SIG-M5 (cell line): ENCODE measurements around the gene CACNG7.

Experiments used
- DNase-seq: peaks from one replicate; lab custom pipeline; 2025; lab: John Stamatoyannopoulos, UW

CACNG7 gene

DNA sequence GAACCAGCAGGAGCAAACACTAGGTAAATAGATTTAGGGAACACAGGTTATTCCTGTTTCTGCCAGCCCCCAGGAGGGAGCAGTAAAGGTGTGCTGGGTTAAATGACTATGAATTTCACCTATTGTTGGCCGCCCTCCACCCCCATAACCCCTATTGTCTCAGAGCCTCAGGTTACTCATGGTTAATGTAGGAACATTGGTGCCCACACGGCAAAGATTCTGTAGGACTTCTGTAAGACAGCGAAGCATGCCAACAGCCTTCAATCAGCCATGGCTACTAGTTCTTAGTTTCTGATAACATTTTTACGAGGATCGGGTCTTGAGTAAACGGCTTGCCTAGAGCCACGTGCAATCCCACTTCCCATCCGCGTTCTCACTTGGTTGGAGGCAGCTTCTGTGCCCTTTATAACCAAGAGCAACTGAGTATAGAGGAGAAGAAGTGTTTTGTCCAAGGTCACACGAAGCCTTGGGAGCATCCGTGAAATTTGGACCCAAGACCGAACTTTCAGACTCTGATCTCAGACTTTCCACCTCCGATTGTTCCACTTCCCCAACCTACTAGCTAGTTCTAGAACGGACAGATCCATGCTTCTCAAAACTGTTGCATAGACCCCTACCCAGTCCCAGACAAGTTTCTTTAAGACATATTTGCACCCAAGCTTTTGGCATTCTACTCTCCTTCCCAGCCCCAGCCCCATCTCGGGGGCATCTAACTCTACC is 48.5 kb downstream of the CACNG7 start:
- DNase-seq = no peak

DNA sequence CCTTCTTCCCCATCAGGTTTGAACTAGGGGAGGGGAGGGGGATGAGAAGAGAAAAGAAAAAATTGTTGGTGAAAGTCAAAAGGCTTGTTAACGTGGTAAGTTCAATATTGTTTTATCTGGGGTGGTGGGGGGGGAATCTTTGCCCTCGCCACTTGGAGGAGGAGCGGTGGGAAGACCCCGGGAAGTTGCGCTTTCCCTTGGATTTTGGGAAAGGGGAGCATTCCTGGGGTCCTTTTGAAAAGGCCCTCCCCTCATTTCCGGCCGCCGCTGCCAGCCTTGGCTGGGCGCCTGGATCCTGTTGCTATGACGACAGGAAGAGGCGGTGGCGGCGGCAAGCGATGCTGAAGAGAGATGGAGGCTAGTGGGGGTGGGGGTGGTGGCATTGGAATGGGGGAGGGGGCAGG is 49.1 kb downstream of the CACNG7 start:
- no peak for DNase-seq

DNA sequence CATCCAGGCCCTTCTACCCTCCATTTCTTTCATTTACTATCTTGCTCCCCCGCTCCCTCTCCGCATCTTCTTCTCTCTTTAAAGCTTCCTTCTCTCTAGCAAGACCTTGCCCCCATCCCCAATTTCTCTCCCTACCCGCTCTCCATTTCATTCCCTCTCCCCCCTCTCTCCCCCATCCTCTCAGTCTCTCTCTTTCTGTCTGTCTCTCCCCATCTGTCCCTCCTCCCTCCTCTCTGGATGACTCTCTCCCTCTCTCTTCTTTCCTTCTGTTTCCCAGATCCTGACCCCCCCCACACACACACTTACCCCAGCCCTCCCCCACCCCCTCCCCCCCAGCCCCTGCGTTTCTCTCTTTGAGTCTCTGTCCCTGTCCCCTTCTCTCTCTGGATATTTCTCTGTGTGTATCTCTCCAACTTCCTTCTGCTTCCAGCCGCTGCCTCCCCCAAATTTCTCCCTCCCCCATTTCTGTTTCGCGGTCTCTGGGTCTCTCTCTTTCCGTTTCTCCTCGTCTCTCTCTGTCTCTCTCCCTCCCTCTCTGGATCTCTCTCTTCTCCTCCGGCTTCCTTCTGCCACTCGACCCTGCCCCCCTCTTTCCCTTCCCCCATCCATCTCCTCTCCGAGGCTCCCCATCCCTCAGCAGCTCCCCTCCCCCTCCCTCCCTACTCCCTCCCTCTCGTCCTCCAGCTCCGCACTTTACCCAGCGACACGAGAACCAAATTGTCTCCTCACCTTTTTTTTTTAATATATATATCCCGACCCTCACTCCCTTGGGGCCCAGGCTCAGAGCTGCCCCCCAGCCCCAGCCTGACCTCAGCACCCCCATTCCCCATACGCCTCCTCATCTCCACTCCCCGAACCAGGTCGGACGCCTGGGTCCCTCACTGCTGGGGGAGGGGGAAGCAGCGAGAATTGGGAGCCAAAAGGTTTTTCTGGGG is 50.0 kb downstream of the CACNG7 start:
- no peak for DNase-seq

DNA sequence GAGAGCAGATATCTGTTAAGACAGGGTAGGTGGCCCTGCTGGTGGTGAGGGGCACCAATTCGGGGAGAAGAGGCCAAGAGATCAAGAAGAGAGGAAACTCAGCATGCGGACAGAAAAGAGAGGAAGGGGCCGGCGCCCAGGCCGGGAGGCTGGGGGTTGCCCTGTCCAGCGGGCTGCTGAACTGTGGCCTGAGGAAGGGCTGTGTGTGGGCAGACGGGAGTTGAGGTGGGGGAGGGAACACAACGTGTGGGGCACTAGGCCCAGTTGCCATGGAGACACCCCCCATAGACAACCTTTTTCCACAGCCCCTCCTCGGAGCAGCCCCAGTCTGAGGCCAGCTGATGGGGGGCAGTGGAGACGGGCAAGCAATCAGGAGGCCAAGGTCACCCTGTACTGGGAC is 51.1 kb downstream of the CACNG7 start:
- DNase-seq = no peak

DNA sequence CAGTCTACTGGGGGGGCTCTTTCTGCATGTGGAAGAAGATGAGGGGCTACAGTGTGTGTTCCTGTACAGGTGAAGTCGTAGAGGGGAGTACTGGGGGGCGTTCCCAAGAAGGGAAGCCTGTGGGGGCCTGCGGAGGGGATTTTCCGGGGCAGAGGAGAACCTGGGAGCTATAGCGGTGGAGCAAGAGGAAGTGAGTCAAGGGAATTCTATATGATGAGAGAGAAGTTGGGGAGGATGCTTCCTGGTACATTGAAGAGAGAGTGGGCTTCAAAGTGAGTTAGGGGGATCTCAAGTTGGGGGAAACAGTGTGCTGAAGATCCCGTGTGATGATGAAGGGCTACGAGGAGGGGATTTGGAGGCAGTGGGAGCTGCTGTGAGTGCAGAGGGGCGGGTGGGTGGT is 51.8 kb downstream of the CACNG7 start:
- DNase-seq = no peak

DNA sequence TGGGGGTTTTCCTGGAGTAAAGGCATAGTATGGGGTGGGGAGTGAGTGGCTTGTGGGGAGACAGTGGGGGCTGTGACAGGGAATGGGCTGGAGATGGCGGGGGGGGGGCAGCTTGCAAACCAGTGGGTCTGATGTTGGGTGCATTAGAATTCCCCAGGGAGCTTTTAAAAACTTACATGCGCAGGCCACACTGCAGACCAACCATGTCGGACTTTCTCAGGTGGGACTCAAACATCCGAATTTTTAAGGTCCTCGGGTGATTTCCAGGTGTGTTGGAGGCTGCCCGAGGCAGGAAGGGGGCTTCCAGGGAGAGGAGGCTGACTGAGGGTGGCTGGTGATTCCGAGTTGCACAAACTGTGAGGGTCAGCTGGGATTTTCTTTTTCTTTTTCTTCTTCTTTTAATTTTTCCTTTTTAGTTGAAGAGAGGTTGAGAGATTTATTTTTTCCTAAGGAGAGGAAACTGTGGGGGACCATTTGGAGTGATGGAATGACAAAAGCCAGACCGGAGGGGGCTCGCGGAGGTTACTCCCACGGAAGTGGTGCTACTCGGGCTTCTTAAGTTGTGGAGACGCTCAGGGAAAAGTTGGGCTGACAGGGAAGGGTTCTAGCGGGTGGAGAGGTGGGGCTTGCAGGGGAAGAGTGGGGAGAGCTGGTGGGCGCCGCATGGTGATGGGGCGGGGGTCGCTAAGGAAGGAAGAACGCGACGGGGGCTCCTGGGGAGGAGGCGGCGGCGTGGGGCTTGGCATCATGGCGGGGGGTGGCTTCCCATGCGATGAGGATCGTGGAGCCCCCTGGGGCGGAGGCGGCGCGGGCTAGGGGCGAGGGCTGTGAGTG is 52.7 kb downstream of the CACNG7 start:
- no peak for DNase-seq

DNA sequence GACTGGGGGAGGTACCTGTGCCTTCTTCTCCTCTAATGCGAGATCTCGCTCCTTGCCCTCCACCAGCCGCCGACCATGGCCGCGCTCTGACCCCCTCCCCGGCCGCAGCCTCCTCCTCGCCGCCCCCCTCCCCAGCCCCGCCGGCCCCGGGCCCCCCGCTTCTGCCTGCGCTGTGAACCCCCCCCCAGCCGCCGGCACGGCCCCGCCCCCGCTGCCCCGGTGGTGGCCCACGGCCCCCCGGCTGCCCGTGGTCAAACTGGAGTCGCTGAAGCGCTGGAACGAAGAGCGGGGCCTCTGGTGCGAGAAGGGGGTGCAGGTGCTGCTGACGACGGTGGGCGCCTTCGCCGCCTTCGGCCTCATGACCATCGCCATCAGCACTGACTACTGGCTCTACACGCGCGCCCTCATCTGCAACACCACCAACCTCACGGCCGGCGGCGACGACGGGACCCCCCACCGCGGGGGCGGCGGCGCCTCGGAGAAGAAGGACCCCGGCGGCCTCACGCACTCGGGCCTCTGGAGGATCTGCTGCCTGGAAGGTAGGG is 53.9 kb downstream of the CACNG7 start, which contains the start of gene CACNG8:
Gene CACNG8 (plus strand): TSS at position 51 of the 545 bp plus-strand sequence.
- DNase-seq = no peak

DNA sequence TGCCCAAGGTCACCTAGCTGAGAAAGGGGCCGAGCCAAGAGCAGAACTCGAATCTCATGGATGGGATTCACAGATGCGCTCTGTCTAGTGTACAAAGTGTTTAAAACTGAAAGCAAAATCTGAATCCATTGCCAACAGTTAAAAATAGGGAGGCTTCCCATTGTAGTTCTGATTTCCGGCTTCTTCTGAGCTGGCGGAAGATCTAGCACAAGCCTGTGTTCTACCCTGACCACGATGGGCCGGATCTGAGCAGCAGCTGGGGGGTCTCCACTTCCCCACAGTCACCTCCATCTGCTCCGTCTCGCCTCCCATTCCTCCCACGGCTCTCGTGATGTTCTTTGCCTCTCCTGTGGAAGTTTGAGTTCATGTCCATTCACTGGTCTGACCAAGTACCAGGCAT is 56.0 kb downstream of the CACNG7 start:
- DNase-seq = no peak

DNA sequence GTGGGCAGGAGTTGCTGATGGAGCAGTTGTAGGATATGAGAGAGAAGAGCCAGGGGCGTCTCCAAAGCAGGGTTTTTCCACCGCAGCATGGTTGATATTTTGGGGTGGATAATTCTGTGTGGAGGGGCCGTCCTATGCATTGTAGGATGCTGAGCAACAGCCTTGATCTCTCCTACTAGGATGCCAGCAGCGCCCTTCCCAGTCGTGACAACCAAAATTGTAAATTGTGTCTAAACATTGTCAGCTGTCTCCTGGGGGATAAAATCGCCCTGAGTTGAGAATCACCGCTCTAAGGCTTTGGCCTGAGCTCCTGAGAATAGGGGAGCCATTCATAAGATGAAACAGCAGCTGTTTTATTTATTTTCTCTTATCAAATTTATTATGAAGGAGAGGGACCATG is 57.9 kb downstream of the CACNG7 start:
- DNase-seq = no peak

DNA sequence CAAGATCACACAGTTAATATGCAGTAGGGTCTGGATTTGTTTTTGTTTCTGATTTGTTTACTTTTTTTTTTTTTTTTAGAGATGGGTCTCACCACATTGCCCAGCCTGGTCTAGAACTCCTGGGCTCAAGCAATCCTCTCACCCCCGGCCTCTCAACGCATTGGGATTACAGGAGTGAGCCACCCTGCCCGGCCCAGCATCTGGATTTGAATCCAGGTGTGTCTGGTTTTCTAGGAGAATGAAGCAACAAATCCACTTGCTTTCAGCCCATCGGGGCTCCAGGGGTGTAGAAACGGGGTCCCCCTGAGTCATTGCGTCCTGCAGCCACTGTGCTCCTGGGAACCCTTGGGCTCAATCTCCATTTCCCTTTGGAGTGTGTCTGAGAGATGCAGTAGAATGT is 60.3 kb downstream of the CACNG7 start:
- no peak for DNase-seq

DNA sequence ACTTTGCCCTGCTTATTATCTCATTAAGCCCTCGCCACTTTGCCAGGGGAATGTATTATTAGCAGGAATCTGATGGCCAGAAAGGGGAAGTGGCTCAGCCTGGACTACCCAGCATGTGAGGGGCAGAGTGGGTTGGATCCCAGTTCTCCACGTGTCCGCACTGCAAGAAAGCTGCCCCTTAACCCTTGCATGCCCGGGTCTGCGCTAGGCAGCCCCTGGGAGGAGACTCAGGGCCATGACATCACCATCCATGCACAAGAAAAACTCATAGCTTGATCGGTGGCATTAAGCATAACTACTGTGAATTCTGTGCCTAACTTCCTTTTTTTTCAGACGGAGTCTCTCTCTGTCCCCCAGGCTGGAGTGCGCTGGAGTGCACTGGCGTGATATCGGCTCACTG is 62.6 kb downstream of the CACNG7 start:
- no peak for DNase-seq

DNA sequence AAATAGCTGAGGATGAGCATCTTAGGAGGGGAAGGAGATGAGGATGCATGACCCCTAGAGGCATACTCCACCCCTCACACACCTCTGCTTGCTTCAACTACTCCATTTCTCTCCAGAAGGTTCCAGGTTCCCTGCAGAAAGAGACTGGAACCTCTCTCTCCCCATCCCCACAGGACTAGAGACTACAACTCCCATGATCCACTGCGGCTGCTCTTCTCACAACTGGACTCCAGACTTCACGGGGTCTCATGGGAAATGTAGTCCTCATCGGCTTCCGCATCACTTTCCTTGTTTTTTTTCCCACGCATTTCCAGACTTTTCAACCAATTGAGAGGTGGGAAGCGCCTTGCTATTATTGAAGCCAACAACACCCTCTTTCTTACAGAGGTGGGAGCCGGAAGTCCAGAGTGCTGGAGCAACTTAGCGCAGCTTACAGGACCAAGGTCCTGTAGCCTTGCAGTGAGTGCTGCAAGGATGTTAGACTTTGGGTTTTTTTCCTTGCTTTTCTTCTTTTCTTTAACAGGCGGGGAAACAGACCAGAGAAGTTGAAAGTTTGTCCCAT is 68.4 kb downstream of the CACNG7 start:
- no peak for DNase-seq

DNA sequence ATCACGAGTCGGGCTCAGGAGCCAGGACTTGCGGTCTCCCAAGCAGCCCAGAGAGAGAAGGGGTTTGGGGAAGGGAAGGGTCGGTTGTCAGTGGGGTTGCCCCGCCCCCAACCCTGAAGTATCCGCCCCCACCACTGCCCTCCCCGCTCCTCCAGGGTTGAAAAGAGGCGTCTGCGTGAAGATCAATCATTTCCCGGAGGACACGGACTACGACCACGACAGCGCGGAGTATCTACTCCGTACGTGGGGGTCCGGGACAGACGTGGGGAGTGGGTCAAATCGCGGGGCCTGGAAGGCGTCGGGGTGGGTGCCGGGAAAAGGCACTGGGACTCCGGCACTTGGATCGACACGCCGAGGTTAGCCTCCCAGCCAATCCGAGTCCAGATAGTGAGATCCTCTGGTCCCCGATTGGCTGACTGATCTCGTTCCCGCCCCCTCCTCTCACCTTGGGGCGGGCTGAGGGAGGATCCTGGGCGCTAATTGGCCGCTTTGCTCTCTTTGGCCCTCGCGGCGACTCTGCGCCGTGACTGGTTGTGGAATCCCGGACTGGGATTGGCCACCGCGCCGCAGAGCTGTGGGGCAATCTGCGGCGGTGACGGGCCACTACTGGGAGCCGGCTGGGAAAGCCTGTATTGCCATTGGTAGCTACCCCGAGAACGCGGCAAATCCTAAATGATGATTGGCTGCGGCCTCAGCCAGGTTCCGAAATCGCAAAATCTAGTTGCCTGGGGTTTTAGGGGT is 69.1 kb downstream of the CACNG7 start:
- no peak for DNase-seq

DNA sequence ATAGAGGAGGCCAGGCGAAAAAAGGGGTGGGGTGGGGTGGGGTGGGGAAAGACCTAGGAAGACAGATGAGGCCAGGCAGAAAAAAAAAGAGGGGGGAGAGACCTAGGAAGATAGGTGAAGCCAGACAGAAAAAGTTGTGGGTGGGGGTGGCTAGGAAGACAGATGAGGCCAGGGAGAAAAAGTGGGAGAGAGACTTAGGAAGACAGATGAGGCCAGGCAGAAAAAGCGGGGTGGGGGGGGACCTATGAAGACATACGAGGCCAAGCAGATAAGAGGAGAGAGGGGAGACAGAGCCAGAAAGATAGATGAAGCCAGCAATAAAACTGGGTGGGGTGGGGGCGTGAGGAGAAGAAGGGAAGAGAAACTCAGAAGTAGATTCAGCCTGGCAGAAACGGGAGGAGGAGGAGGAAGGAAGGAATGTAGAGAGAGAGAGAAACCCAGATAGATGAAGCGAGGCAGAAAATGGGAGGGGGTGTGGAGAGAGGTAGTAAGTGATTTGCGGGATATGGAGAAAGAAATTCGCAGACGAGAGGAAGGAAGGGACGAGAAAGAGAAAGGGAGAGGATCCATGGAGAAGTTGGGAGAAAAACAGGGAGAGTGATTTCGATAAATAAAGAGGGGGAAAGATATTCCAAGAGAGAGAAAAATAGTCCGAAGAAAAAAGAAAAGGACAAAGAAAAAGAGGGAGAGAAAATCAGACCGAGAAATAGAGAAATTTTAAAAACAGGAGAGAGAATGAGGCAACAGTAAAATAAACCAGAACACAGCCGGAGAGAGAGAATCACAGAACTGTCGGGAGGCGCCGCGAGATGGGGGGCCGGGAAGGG is 70.1 kb downstream of the CACNG7 start:
- DNase-seq = no peak

DNA sequence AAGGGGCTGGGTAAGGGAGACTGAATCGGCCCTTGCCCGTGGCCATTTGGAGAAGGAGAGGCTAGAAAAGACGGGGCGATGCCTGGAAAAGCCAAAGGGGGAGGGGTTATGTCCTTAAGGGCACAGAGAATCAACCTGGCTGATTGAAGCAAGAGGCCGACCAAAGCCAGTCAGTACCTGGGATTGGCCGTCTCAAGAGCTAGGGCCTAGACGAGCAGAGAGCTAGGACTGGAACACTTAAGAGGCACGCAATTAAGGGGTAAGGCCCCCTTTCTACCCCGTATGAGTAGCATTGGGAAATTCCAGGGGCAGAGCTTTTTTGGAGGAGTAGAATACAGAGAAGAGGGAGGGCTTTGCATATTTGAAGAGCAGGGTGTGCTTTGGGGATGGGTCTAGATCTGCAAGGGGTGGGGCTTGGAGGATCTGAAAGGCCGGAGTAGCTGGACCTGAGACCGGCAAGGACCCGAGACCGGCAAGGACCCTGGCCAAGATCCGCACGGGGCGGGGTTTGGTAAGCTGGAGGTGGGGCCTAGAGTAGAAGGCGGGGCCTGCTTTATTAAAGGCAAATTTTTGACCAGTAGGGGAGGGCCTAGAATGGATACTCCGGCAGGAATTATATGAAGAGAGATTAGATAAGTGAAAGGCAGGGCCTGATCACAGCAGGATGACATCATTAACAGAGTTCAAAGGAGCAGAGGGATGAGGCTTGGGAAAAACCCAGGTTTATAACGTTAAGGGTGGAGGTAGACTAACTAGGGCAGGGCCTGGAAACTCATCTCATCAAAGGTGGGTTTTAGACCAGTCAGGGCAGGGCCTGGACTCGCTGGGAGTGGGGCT is 71.7 kb downstream of the CACNG7 start:
- no peak for DNase-seq

DNA sequence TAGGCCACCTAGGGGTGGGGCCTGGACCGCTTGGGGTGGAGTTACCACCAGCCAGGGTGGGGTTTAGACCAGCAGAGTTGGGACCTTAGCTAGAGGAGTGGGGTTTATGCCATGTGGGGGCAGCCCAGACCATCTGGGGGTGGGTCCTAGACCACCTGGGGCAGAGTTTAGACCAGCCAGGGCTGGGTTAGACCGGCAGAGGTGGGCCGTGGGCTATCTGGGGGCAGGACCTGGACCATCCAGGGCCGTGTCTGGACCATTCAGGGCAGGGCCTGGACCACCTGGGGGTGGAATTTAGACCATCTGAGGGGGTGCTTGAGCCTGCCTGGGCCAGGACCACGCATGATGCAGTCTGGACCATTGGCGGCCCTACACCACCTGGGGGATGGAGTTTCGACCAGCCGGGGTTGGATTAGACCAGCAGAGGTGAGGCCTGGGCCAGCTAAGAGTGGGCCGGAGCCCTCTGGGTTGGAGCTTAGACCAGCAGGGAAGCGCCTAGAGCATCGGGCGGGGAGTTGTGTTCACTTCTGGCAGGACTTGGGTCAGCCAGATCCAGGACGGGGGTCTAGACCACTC is 72.4 kb downstream of the CACNG7 start:
- no peak for DNase-seq

DNA sequence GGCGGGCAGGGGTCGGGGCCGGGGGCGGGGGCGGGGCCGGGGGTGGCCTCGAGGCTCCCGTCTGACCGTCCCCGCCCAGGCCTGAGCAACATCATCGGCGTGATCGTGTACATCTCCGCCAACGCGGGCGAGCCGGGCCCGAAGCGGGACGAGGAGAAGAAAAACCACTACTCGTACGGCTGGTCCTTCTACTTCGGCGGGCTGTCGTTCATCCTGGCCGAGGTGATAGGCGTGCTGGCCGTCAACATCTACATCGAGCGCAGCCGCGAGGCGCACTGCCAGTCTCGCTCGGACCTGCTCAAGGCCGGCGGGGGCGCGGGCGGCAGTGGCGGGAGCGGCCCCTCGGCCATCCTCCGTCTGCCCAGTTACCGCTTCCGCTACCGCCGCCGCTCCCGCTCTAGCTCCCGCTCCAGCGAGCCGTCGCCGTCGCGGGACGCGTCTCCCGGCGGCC is 72.9 kb downstream of the CACNG7 start:
- no peak for DNase-seq

DNA sequence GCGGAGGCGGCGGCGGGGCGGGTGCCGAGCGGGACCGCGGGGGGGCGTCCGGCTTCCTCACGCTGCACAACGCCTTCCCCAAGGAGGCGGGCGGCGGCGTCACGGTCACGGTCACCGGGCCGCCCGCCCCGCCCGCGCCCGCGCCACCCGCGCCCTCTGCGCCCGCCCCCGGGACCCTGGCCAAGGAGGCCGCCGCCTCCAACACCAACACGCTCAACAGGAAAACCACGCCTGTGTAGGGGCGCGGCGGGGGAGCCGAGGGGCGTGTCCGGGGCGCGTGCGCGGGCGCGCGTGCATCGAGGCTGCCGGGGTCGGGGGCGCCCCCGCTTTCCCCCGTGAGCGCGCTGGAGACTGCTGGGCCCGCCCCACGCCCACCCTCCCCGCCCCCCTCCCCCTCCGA is 73.5 kb downstream of the CACNG7 start:
- DNase-seq = no peak
